Vagina (tissue), 2 donors: ENCODE results near the gene FAM163A.

Experiments
- CTCF ChIP-seq, 3 experiments: fragments of 450-650 bp in 2 of 3; fragments of 200-600 bp in 1 of 3; sonication (generic) in 1 of 3; IDR thresholded peaks; one replicate each; pipeline ENCODE4 v1.5.1; 2017 to 2019; ENCODE audit warnings: antibody characterized with exemption in 3 of 3, mild to moderate bottlenecking in 2 of 3, moderate library complexity in 2 of 3
- POLR2A ChIP-seq, 2 donors: fragments of 450-650 bp; IDR thresholded peaks; one replicate each; pipeline ENCODE4 v1.6.1; 2017; ENCODE audit warnings: antibody characterized with exemption in 2 of 2, mild to moderate bottlenecking in 2 of 2, moderate library complexity in 2 of 2

GRCh38 chr1:179709841-179710329, 33.2 kb upstream of the FAM163A start:
- TF ChIP-seq CTCF (IDR thresholded peaks at IDR 0.05) (no peak), POLR2A (IDR thresholded peaks at IDR 0.05) (no peak)
